Measurements from ENCODE around the gene AQP1.

GRCh38 chr7:30970074-30970473 lies 58.4 kb downstream of the AQP1 start:
- no peak for TF ChIP-seq CTCF (conservative IDR thresholded peaks at IDR 0.05; ENCODE audit: low read length)
- no peak for TF ChIP-seq EZH2phosphoT487 (IDR thresholded peaks at IDR 0.05; ENCODE audit: borderline replicate concordance, low read depth, low read length)

Measured in OCI-LY7 (cell line).